ENCODE data around the gene NR4A1. TPM values are rescaled to one million over a fixed set of nuclear protein-coding genes. Genes with fewer than 3 reads are reported as not detected.

NR4A1 gene
- total RNA-seq, 1 experiment from 2014 or later, result 4.4 TPM

- no peak for DNase-seq
- H3K4me3 ChIP-seq, result no peak overlapping the region
- H3K36me3 ChIP-seq, result peaks cover 42% of the 10 kb centered on the region
- H3K27me3 ChIP-seq, result no peaks in the 10 kb centered on the region
- no peaks in the 10 kb centered on the region for H3K9me3 ChIP-seq
Measured at GRCh38 chr12:52078276-52078675, 27.0 kb downstream of the NR4A1 start.

- Histone ChIP-seq H3K27me3 (no peaks in the 10 kb centered on the region), H3K9me3 (no peaks in the 10 kb centered on the region), H3K4me3 (no peak within 1 kb of the TSS), H3K36me3 (peaks cover 29% of the 10 kb centered on the region)
- no peak for DNase-seq
Measured at GRCh38 chr12:52079576-52080402, 28.5 kb downstream of the NR4A1 start, which contains the start of gene SMIM41. TSS of gene SMIM41 (plus strand) at chr12:52079704. CDS start at chr12:52079780, 76 bp downstream.

- Histone ChIP-seq H3K9me3 (no peaks in the 10 kb centered on the region), H3K27me3 (no peaks in the 10 kb centered on the region), H3K36me3 (peaks cover 21% of the 10 kb centered on the region), H3K4me3 (no peak overlapping the region)
- DNase-seq, result no peak
Measured at GRCh38 chr12:52080403-52081251, 29.4 kb downstream of the NR4A1 start.

- Histone ChIP-seq H3K4me3 (no peak overlapping the region), H3K36me3 (peaks cover 17% of the 10 kb centered on the region), H3K9me3 (no peaks in the 10 kb centered on the region), H3K27me3 (no peaks in the 10 kb centered on the region)
- DNase-seq, result no peak
Measured at GRCh38 chr12:52081263-52081733, 30.1 kb downstream of the NR4A1 start.

GRCh38 chr12:52082026-52082668, 30.9 kb downstream of the NR4A1 start:
- peaks cover 13% of the 10 kb centered on the region for H3K36me3 ChIP-seq
- no peaks in the 10 kb centered on the region for H3K9me3 ChIP-seq
- DNase-seq, result no peak
- no peak overlapping the region for H3K4me3 ChIP-seq
- H3K27me3 ChIP-seq, result no peaks in the 10 kb centered on the region

GRCh38 chr12:52082669-52082987, 31.4 kb downstream of the NR4A1 start:
- DNase-seq, result no peak
- Histone ChIP-seq H3K9me3 (no peaks in the 10 kb centered on the region), H3K36me3 (peaks cover 13% of the 10 kb centered on the region), H3K27me3 (no peaks in the 10 kb centered on the region), H3K4me3 (no peak overlapping the region)

- DNase-seq, result peak; percentile 43
- H3K27me3 ChIP-seq, result no peaks in the 10 kb centered on the region
- no peaks in the 10 kb centered on the region for H3K9me3 ChIP-seq
- H3K4me3 ChIP-seq, result no peak overlapping the region
- H3K36me3 ChIP-seq, result peaks cover 9% of the 10 kb centered on the region
Measured at GRCh38 chr12:52082988-52083637, 31.9 kb downstream of the NR4A1 start.

- no peaks in the 10 kb centered on the region for H3K27me3 ChIP-seq
- no peaks in the 10 kb centered on the region for H3K9me3 ChIP-seq
- DNase-seq, result no peak
- H3K36me3 ChIP-seq, result peaks cover 4% of the 10 kb centered on the region; the same call in 1 of the 2 replicates
- no peak overlapping the region for H3K4me3 ChIP-seq
Measured at GRCh38 chr12:52083638-52083996, 32.4 kb downstream of the NR4A1 start.

GRCh38 chr12:52084491-52085231, 33.4 kb downstream of the NR4A1 start:
- H3K4me3 ChIP-seq, result no peak overlapping the region
- no peaks in the 10 kb centered on the region for H3K9me3 ChIP-seq
- DNase-seq, result no peak
- no peaks in the 10 kb centered on the region for H3K27me3 ChIP-seq
- H3K36me3 ChIP-seq, result no peaks in the 10 kb centered on the region

GRCh38 chr12:52085682-52086180, 34.5 kb downstream of the NR4A1 start:
- Histone ChIP-seq H3K4me3 (no peak overlapping the region), H3K9me3 (no peaks in the 10 kb centered on the region), H3K36me3 (no peaks in the 10 kb centered on the region), H3K27me3 (no peaks in the 10 kb centered on the region; the same call in 1 of the 2 replicates)
- no peak for DNase-seq

- no peak for DNase-seq
- H3K27me3 ChIP-seq, result peaks cover 2% of the 10 kb centered on the region; the same call in 1 of the 2 replicates
- no peaks in the 10 kb centered on the region for H3K9me3 ChIP-seq
- no peaks in the 10 kb centered on the region for H3K36me3 ChIP-seq
- H3K4me3 ChIP-seq, result no peak overlapping the region
Measured at GRCh38 chr12:52086366-52086765, 35.1 kb downstream of the NR4A1 start.

GRCh38 chr12:52086944-52087835, 35.9 kb downstream of the NR4A1 start:
- H3K9me3 ChIP-seq, result no peaks in the 10 kb centered on the region
- DNase-seq, result no peak
- H3K4me3 ChIP-seq, result no peak overlapping the region
- H3K27me3 ChIP-seq, result peaks cover 10% of the 10 kb centered on the region
- no peaks in the 10 kb centered on the region for H3K36me3 ChIP-seq

GRCh38 chr12:52087961-52088820, 36.9 kb downstream of the NR4A1 start:
- Histone ChIP-seq H3K27me3 (peaks cover 11% of the 10 kb centered on the region), H3K9me3 (no peaks in the 10 kb centered on the region), H3K36me3 (no peaks in the 10 kb centered on the region), H3K4me3 (no peak overlapping the region)
- DNase-seq, result no peak

- Histone ChIP-seq H3K27me3 (peaks cover 11% of the 10 kb centered on the region), H3K9me3 (no peaks in the 10 kb centered on the region), H3K36me3 (no peaks in the 10 kb centered on the region), H3K4me3 (no peak overlapping the region)
- DNase-seq, result no peak
Measured at GRCh38 chr12:52089491-52089890, 38.2 kb downstream of the NR4A1 start.
